ENCODE data around the gene SPATA31D3.
"Not testable (repeated sequence)": the region's sequence is repeated elsewhere in the genome, so short reads cannot be mapped to it uniquely, and the experiment has no call there.

SPATA31D3 gene

GRCh38 chr9:81980568-81980967 lies 37.3 kb downstream of the SPATA31D3 start:
- DNase-seq: no peak

- no peak for DNase-seq
Measured at GRCh38 chr9:81981883-81982282, 38.6 kb downstream of the SPATA31D3 start.

- DNase-seq: no peak
Measured at GRCh38 chr9:81984928-81985327, 41.6 kb downstream of the SPATA31D3 start.

DNA sequence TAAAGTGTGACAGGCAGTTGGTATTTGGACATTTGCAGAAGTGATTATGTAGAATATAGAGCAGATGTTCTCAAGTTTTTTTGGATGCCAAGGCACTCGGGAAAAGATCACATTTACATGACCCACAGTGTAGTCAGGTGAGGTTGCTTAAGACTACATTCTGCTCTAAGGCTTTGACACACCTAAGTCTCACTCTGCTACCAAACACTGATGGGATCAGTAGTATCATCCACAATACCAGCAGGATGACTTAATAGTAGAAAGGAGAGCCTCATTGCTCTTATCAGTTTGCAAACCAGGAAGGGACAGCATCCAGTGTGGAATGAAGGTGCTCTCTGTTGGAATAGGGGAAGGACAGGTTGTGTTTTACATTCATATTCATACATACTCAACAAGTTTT lies 42.8 kb downstream of the SPATA31D3 start:
- no peak for DNase-seq

GRCh38 chr9:81988472-81988871 lies 45.2 kb downstream of the SPATA31D3 start, which contains the start of gene SPATA31D1:
TSS of gene SPATA31D1 (plus strand) at chr9:81988772. CDS start at chr9:81988819, 47 bp downstream.
- DNase-seq: not testable (repeated sequence)

DNA sequence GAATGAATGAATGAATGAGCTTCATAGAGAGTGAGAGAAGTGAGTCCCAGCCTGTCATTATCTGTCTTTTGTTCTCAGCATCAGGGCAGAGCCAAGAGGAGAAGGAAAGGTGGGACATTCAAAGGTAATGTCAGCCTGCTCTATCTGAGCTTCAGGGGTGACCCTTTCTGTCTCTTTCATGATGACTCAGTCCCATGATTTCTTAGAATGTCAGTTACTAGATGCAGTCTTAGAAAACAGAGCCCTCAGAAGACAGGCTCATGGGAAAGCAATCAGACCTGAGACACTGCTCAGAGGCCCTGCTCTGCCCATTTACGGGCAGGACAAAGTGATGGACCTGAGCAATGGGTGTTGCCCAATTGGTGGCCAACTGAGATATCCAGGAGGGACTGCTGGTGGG lies 46.4 kb downstream of the SPATA31D3 start:
- no peak for DNase-seq

GRCh38 chr9:81993656-81994055 lies 50.4 kb downstream of the SPATA31D3 start:
- no peak for DNase-seq

Data from activated CD8-positive, alpha-beta memory T cell treated with anti-CD3 and anti-CD28 coated beads, Interleukin-2, amount 50 U/mL, for 48 hours (primary cell).